Germinal center (tissue), 1 donor: ENCODE measurements around the gene PDSS2.
A peak's percentile ranks its signal among the peaks of the same experiment; 100 is the strongest.
"Not testable (repeated sequence)": the region's sequence is repeated elsewhere in the genome, so short reads cannot be mapped to it uniquely, and the experiment has no call there.

Source experiments
- DNase-seq: peaks from one replicate; pipeline ENCODE4 v3.0.0; 2012; ENCODE audit warnings: mixed read lengths, low spot score

The PDSS2 gene

GRCh38 chr6:107475360-107475759, 16.0 kb upstream of the PDSS2 start:
- DNase-seq: not testable (repeated sequence)

GRCh38 chr6:107473660-107474059, 14.3 kb upstream of the PDSS2 start:
- DNase-seq: no peak

GRCh38 chr6:107470364-107470763, 11.0 kb upstream of the PDSS2 start:
- DNase-seq: no peak

- DNase-seq: no peak
Observed at GRCh38 chr6:107466062-107466461, 6.7 kb upstream of the PDSS2 start.

- DNase-seq: no peak
Observed at GRCh38 chr6:107460083-107460631, 793 bp upstream of the PDSS2 start.

GRCh38 chr6:107458672-107459282, 587 bp downstream of the PDSS2 start:
- DNase-seq: peak; percentile 66

GRCh38 chr6:107448776-107449175, 10.6 kb downstream of the PDSS2 start:
- DNase-seq: no peak

GRCh38 chr6:107447663-107448216, 11.6 kb downstream of the PDSS2 start:
- no peak for DNase-seq

GRCh38 chr6:107444277-107444676, 15.1 kb downstream of the PDSS2 start:
- DNase-seq: no peak

GRCh38 chr6:107443608-107444267, 15.6 kb downstream of the PDSS2 start:
- DNase-seq: no peak

GRCh38 chr6:107442938-107443607, 16.3 kb downstream of the PDSS2 start:
- DNase-seq: no peak

GRCh38 chr6:107441682-107442081, 17.7 kb downstream of the PDSS2 start:
- DNase-seq: no peak

- no peak for DNase-seq
Observed at GRCh38 chr6:107440936-107441335, 18.4 kb downstream of the PDSS2 start.

GRCh38 chr6:107439406-107439805, 20.0 kb downstream of the PDSS2 start:
- DNase-seq: no peak

GRCh38 chr6:107437691-107438090, 21.7 kb downstream of the PDSS2 start:
- no peak for DNase-seq

- no peak for DNase-seq
Observed at GRCh38 chr6:107436881-107437280, 22.5 kb downstream of the PDSS2 start.

- DNase-seq: no peak
Observed at GRCh38 chr6:107435798-107436197, 23.6 kb downstream of the PDSS2 start.

GRCh38 chr6:107434812-107435211, 24.6 kb downstream of the PDSS2 start:
- DNase-seq: no peak

- DNase-seq: not testable (repeated sequence)
Observed at GRCh38 chr6:107425951-107426350, 33.4 kb downstream of the PDSS2 start.

GRCh38 chr6:107423474-107423990, 35.8 kb downstream of the PDSS2 start:
- no peak for DNase-seq

- DNase-seq: no peak
Observed at GRCh38 chr6:107421696-107422256, 37.6 kb downstream of the PDSS2 start.

GRCh38 chr6:107419733-107420132, 39.6 kb downstream of the PDSS2 start:
- no peak for DNase-seq
